Thoracic aorta (tissue), 2 donors: ENCODE measurements around the gene KRTAP4-3. TPM values are rescaled to one million over a fixed set of nuclear protein-coding genes. Genes with fewer than 3 reads are reported as not detected.
"Not testable (repeated sequence)": the region's sequence is repeated elsewhere in the genome, so short reads cannot be mapped to it uniquely, and the experiment has no call there.

Experiments used
- ATAC-seq: fragments of 150-250 bp; one replicate; pipeline ENCODE4 v1.8.0; 2017; ENCODE audit warnings: low read depth; ENCODE audit not compliant: insufficient number of reproducible peaks, low FRiP score
- DNase-seq: peaks from one replicate; pipeline ENCODE4 v3.0.0-alpha.2; 2020; ENCODE audit warnings: low spot score
- H3K27ac ChIP-seq, 2 donors: fragments of 200-600 bp; sonication (generic); 1 replicate in 1 of 2; 2 replicates in 1 of 2; pipeline ENCODE4 v1.5.1; 2016; ENCODE audit warnings: mild to moderate bottlenecking in 2 of 2, moderate library complexity in 2 of 2
- H3K27me3 ChIP-seq: fragments of 200-600 bp; sonication (generic); replicated peaks from 2 replicates; pipeline ENCODE4 v1.6.0; 2016; ENCODE audit warnings: mild to moderate bottlenecking; ENCODE audit not compliant: insufficient read depth
- H3K36me3 ChIP-seq: fragments of 200-600 bp; sonication (generic); one replicate; pipeline ENCODE4 v1.5.1; 2016
- H3K4me1 ChIP-seq, 2 donors: fragments of 200-600 bp; sonication (generic); 1 replicate in 1 of 2; 2 replicates in 1 of 2; pipeline versions ENCODE4 v1.5.1 to v1.6.0; 2016; ENCODE audit warnings: low read depth in 2 of 2, mild to moderate bottlenecking in 1 of 2; ENCODE audit not compliant: control insufficient read depth in 1 of 2
- H3K4me3 ChIP-seq: fragments of 200-600 bp; sonication (generic); 2 replicates; pipeline ENCODE4 v1.5.1; 2016; ENCODE audit warnings: mild to moderate bottlenecking
- H3K9me3 ChIP-seq: fragments of 200-600 bp; sonication (generic); 2 replicates; pipeline ENCODE4 v1.5.1; 2016
- total RNA-seq, 2 donors: library from RNA; depleted of rRNA; stranded (reverse); fragments of >200 nt; gene quantifications; one replicate each; pipeline versions ENCODE4 v1.1.0 to v1.2.3, GENCODE V29; 2016
- TF ChIP-seq, protein P1 (sequence below): fragments of 200-600 bp; sonication (generic); IDR thresholded peaks from one replicate; pipeline ENCODE4 v1.5.1; 2019; ENCODE audit warnings: antibody characterized with exemption

Gene KRTAP4-3
- total RNA-seq, 2 donors from 2014 or later: not detected

DNA sequence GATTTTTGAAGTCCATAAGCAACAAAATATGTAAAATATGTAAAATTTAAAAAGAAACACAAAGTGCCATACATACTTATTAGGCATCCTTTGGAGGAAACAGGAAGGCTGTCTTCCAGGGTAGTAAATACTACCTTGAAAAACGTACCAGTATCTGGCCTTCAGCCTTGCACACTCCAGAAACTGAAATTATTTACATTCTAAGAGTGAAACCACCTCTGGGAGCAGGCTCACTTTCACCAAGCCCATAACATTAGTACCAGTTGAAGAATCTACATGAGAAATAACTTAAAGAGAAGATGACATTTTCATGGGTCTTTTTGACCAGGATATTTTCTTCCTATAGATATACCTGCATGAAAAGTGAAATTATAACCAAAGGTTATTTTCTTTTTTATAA is 28.0 kb upstream of the KRTAP4-3 start:
- Histone ChIP-seq H3K4me3 (no peak overlapping the region), H3K27ac (no peak overlapping the region), H3K27me3 (no peaks in the 10 kb centered on the region), H3K4me1 (no peaks in the 10 kb centered on the region), H3K9me3 (no peaks in the 10 kb centered on the region), H3K36me3 (no peaks in the 10 kb centered on the region)
- ATAC-seq (no peak), DNase-seq (no peak)
- TF ChIP-seq, protein P1, sequence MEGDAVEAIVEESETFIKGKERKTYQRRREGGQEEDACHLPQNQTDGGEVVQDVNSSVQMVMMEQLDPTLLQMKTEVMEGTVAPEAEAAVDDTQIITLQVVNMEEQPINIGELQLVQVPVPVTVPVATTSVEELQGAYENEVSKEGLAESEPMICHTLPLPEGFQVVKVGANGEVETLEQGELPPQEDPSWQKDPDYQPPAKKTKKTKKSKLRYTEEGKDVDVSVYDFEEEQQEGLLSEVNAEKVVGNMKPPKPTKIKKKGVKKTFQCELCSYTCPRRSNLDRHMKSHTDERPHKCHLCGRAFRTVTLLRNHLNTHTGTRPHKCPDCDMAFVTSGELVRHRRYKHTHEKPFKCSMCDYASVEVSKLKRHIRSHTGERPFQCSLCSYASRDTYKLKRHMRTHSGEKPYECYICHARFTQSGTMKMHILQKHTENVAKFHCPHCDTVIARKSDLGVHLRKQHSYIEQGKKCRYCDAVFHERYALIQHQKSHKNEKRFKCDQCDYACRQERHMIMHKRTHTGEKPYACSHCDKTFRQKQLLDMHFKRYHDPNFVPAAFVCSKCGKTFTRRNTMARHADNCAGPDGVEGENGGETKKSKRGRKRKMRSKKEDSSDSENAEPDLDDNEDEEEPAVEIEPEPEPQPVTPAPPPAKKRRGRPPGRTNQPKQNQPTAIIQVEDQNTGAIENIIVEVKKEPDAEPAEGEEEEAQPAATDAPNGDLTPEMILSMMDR: no peak

DNA sequence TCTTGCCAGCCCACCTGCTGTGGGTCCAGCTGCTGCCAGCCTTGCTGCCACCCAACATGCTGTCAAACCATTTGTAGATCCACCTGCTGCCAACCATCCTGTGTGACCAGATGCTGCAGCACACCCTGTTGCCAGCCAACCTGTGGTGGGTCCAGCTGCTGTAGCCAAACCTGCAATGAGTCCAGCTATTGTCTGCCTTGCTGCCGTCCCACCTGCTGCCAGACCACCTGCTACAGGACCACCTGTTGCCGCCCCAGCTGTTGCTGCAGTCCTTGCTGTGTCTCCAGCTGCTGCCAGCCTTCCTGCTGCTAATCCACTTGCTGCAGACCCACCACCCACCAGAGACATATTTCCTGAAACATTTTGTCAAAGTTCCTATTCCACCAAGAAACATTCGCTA is 22.3 kb upstream of the KRTAP4-3 start:
- Histone ChIP-seq H3K36me3 (no peaks in the 10 kb centered on the region), H3K4me1 (no peaks in the 10 kb centered on the region), H3K9me3 (no peaks in the 10 kb centered on the region), H3K27ac (no peak overlapping the region), H3K27me3 (no peaks in the 10 kb centered on the region), H3K4me3 (no peak overlapping the region)
- no peak for ATAC-seq
- DNase-seq: no peak
- TF ChIP-seq, protein P1: no peak

DNA sequence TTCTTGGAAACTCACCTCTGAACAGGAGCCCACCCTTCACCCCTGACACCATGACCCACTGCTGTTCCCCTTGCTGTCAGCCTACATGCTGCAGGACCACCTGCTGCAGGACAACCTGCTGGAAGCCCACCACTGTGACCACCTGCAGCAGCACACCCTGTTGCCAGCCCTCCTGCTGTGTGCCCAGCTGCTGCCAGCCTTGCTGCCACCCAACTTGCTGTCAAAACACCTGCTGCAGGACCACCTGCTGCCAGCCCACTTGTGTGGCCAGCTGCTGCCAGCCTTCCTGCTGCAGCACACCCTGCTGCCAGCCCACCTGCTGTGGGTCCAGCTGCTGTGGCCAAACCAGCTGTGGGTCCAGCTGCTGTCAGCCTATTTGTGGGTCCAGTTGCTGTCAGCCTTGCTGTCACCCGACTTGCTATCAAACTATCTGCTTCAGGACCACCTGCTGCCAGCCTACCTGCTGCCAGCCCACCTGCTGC is 21.9 kb upstream of the KRTAP4-3 start, which contains the start of gene KRTAP9-1:
Gene KRTAP9-1, plus strand, starts transcription at position 51 of the 482 bp plus-strand sequence. Its CDS starts 0 bp downstream, at position 51.
- not testable (repeated sequence) for ATAC-seq, H3K9me3 ChIP-seq, H3K4me3 ChIP-seq, DNase-seq, H3K4me1 ChIP-seq, H3K36me3 ChIP-seq, H3K27me3 ChIP-seq, H3K27ac ChIP-seq

DNA sequence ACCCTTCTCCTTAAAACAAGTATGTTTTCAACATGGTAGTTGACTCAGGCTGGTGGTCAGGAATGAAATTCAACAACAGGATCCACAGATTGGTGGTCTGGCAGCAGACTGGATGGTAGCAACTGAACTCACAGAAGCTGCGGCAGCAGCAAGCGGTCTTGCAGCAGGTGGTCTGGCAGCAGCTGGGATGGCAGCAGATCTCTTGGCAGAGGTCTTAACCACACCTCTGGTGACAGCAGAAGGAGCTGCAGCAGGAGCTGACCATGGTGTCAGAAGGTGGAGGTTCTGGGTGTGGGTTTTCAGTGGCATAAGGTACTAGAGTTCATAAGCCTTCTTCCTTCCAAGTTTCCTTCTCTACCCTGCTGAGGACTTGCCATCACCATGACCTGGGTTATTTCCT is 18.9 kb upstream of the KRTAP4-3 start:
- no peak overlapping the region for H3K4me3 ChIP-seq
- DNase-seq (no peak), ATAC-seq (no peak)
- no peak overlapping the region for H3K27ac ChIP-seq
- H3K9me3 ChIP-seq: no peaks in the 10 kb centered on the region
- no peaks in the 10 kb centered on the region for H3K36me3 ChIP-seq
- TF ChIP-seq, protein P1: no peak
- H3K4me1 ChIP-seq: no peaks in the 10 kb centered on the region
- no peaks in the 10 kb centered on the region for H3K27me3 ChIP-seq

DNA sequence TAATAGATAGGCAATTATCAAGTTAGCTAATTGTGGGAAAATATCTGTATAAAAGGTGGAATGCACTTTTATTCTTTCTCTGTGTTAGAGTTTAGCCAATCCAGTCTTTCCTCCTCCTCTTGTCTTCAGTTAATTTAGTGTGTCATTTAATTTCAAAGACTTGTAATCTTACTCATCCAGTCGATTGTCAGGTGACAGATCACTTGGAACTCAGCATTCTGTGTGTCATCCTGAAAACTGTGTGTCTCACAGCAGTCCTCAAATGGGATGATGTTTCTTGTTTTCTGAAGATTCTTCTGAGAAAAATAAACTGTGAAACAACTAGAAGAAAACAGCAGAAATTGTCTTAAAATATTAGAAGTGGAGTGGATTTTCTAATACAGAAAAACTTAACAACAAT is 17.0 kb upstream of the KRTAP4-3 start:
- Histone ChIP-seq H3K27me3 (no peaks in the 10 kb centered on the region), H3K36me3 (no peaks in the 10 kb centered on the region), H3K4me3 (no peak overlapping the region), H3K27ac (no peak overlapping the region), H3K9me3 (no peaks in the 10 kb centered on the region), H3K4me1 (no peaks in the 10 kb centered on the region)
- DNase-seq (no peak), ATAC-seq (no peak)
- TF ChIP-seq, protein P1: no peak

DNA sequence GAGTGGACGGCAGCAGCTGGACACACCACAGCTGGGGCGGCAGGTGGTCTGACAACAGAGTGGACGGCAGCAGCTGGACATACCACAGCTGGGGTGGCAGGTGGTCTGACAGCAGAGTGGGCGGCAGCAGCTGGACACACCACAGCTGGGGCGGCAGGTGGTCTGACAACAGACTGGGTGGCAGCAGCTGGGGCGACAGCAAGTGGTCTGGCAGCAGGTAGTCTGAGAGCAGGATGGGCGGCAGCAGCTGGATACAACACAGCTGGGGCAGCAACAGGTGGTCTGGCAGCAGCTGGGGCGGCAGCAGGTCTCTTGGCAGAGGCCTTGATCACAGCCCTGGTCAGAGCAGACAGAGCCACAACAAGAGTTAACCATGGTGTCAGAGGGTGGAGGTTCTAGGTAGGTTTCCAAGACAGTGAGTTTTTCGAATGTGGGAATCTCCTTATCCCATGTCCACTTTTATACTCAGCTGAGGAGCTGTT is 16.5 kb upstream of the KRTAP4-3 start, which contains the start of gene KRTAP4-1:
Gene KRTAP4-1, minus strand, starts transcription at position 432 of the 482 bp plus-strand sequence. Its CDS starts 57 bp downstream, at position 375.
- Histone ChIP-seq H3K27ac (no peak within 1 kb of the TSS), H3K27me3 (no peaks in the 10 kb centered on the region), H3K4me3 (no peak within 1 kb of the TSS), H3K36me3 (no peaks in the 10 kb centered on the region), H3K9me3 (no peaks in the 10 kb centered on the region), H3K4me1 (peaks cover 0 to 1% of the 10 kb centered on the region in 2 donors)
- TF ChIP-seq, protein P1: no peak
- ATAC-seq: no peak
- no peak for DNase-seq
